Retinal pigment epithelial cell (primary cell): ENCODE measurements around the gene GYPA.
"Not testable (repeated sequence)": the region's sequence is repeated elsewhere in the genome, so short reads cannot be mapped to it uniquely, and the experiment has no call there.

ENCODE experiments used
- DNase-seq: peaks from one replicate; pipeline ENCODE4 v3.0.0-alpha.2; 2010; ENCODE audit warnings: low read depth
- H3K4me3 ChIP-seq: 2 replicates; pipeline ENCODE4 v1.5.1; 2011; ENCODE audit warnings: mild to moderate bottlenecking, low read length, control low read depth, moderate library complexity
- TF ChIP-seq, protein P1 (sequence below): conservative IDR thresholded peaks from 2 replicates; pipeline ENCODE4 v1.5.1; 2011; ENCODE audit warnings: low read depth, low read length, control low read depth, inconsistent platforms

Gene GYPA

DNA sequence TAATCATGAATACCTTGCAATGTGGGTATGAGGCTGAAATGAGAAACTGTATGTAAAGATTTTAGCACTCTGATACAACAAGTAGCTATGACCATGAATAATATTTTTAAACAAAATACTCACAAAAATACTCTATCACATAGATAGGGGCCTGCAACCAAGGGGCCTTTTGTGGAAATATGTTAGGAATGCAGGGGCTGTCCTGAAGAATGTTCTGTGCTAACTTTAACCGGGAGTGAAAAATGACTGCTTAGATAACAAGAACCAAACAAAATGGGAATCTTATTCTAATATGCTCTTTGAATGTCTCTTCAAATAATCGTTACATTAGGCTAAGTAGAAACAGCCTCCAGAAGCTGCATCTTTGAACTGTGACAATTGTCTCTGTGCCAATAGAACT lies 37.9 kb upstream of the GYPA start:
- no peak overlapping the region for H3K4me3 ChIP-seq
- DNase-seq = no peak
- TF ChIP-seq, protein P1, sequence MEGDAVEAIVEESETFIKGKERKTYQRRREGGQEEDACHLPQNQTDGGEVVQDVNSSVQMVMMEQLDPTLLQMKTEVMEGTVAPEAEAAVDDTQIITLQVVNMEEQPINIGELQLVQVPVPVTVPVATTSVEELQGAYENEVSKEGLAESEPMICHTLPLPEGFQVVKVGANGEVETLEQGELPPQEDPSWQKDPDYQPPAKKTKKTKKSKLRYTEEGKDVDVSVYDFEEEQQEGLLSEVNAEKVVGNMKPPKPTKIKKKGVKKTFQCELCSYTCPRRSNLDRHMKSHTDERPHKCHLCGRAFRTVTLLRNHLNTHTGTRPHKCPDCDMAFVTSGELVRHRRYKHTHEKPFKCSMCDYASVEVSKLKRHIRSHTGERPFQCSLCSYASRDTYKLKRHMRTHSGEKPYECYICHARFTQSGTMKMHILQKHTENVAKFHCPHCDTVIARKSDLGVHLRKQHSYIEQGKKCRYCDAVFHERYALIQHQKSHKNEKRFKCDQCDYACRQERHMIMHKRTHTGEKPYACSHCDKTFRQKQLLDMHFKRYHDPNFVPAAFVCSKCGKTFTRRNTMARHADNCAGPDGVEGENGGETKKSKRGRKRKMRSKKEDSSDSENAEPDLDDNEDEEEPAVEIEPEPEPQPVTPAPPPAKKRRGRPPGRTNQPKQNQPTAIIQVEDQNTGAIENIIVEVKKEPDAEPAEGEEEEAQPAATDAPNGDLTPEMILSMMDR = no peak

- H3K4me3 ChIP-seq = no peak overlapping the region
- TF ChIP-seq, protein P1 = no peak
- no peak for DNase-seq
Observed at GRCh38 chr4:144176476-144176875, 36.0 kb upstream of the GYPA start.

- TF ChIP-seq, protein P1 = peak; percentile 37
- no peak overlapping the region for H3K4me3 ChIP-seq
- no peak for DNase-seq
Observed at GRCh38 chr4:144174401-144175067, 34.0 kb upstream of the GYPA start.

GRCh38 chr4:144171697-144172096 lies 31.2 kb upstream of the GYPA start:
- DNase-seq = no peak
- TF ChIP-seq, protein P1 = no peak
- no peak overlapping the region for H3K4me3 ChIP-seq

DNA sequence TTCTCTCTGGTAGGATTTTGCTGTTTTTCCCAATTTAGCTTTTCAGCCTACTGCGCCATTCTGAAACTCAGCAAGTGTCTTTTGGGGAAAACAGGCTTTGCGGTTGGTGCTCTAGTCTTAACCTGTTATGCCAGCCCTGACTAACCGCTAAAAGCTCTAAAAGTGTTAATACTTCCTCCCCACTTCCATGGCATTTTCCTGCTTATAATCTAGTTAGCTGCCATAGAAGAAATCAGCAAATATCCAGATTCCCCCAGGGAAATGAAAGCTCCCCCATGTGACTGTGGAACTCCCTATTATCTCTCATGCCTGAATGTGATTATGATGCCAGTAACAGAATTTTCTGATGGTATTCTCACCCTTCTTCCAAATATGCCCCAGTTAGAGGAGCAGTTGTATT lies 28.7 kb upstream of the GYPA start:
- DNase-seq = no peak
- TF ChIP-seq, protein P1 = no peak
- no peak overlapping the region for H3K4me3 ChIP-seq

GRCh38 chr4:144154044-144154443 lies 13.5 kb upstream of the GYPA start:
- TF ChIP-seq, protein P1 = no peak
- H3K4me3 ChIP-seq = no peak overlapping the region
- no peak for DNase-seq

DNA sequence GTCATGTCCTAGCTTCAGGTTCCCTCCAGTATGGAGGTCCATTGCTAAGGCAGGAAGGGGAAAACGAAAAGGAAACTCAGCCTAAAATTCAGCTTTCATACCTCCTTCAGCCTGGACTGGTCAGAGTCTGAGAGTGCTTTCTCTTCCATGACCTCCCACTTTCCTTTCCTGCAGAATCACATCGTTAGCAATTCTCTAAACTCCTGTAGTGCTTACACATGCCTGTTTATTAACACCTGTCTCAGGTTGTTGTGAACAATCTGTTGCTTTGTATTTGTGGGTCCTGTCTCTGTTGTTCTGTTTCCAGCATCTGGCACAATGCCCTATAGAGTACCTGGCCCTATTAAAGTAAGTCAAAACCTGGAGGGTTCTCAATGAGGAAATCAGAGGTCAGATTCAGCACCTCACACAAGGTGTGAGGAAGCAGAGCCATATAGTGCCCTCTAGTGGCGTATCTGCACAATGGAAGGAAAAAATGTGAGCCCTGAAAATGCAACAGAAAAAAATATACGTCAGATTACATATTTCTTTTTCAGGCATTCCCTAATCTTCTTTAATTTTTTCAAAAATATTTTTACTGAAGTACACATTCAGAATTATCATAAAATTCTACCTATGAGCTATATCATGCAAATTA lies 2.3 kb upstream of the GYPA start:
- not testable (repeated sequence) for DNase-seq, H3K4me3 ChIP-seq
- TF ChIP-seq, protein P1 = peak; percentile 71
